HEK293 (cell line): ENCODE measurements around the gene FOXM1.

Experiments used
- CTCF ChIA-PET: fragments of 350-600 bp; formaldehyde crosslinking; extraction: SDS; loops from one replicate; lab custom pipeline; 2021; ENCODE audit warnings: antibody characterized with exemption; lab: Yijun Ruan, JAX
- POLR2A ChIA-PET: fragments of 300-600 bp; formaldehyde crosslinking; extraction: SDS; loops from one replicate; lab custom pipeline; 2020; ENCODE audit warnings: antibody characterized with exemption, inconsistent platforms; lab: Yijun Ruan, JAX
- H3K27ac ChIP-seq: fragments of 200-500 bp; sonication (Bioruptor generic); 2 replicates; pipeline ENCODE4 v1.5.1; 2014; ENCODE audit warnings: low read depth, low read length, control low read depth, inconsistent platforms; ENCODE audit errors: extremely low read depth
- H3K36me3 ChIP-seq, 2 experiments: fragments of 200-500 bp in 1 of 2; sonication (Bioruptor generic) in 1 of 2; 1 replicate in 1 of 2; 2 replicates in 1 of 2; pipeline ENCODE4 v1.5.1; 2014 to 2017; ENCODE audit warnings: inconsistent platforms in 2 of 2, low read length in 2 of 2; ENCODE audit not compliant: control insufficient read depth in 2 of 2, insufficient read depth in 1 of 2
- H3K4me1 ChIP-seq: fragments of 200-500 bp; sonication (Bioruptor generic); 2 replicates; pipeline ENCODE4 v1.5.1; 2014; ENCODE audit warnings: mild to moderate bottlenecking, low read length, inconsistent platforms; ENCODE audit not compliant: control insufficient read depth, insufficient read depth
- H3K4me3 ChIP-seq: 2 replicates; pipeline ENCODE4 v1.5.1; 2011; ENCODE audit warnings: low read depth, mild to moderate bottlenecking, control low read depth, low read length, moderate library complexity
- H3K9me3 ChIP-seq: fragments of 200-500 bp; sonication (Bioruptor generic); 2 replicates; pipeline ENCODE4 v1.5.1; 2014; ENCODE audit warnings: low read depth, low read length, inconsistent platforms; ENCODE audit not compliant: control insufficient read depth, insufficient read depth
- TRIM28 ChIP-seq: IDR thresholded peaks from 2 replicates; pipeline ENCODE4 v1.6.1; 2011; ENCODE audit warnings: low read length, control low read depth, borderline replicate concordance
- ZBTB1 ChIP-seq: fragments of 450-650 bp; formaldehyde crosslinking; IDR thresholded peaks from 2 replicates; pipeline ENCODE4 v1.5.1; 2016; ENCODE audit warnings: missing biosample characterization, missing genetic modification characterization
- ZNF2 ChIP-seq: fragments of 450-650 bp; formaldehyde crosslinking; IDR thresholded peaks from 2 replicates; pipeline ENCODE4 v1.5.1; 2016; ENCODE audit warnings: missing biosample characterization, missing genetic modification characterization
- ZNF362 ChIP-seq: fragments of 450-650 bp; formaldehyde crosslinking; IDR thresholded peaks from 2 replicates; pipeline ENCODE4 v1.5.1; 2016; ENCODE audit warnings: missing biosample characterization, missing genetic modification characterization
- ZNF645 ChIP-seq: fragments of 450-650 bp; formaldehyde crosslinking; IDR thresholded peaks from 2 replicates; pipeline ENCODE4; 2016; ENCODE audit warnings: missing biosample characterization, missing genetic modification characterization

Gene FOXM1

GRCh38 chr12:2812290-2813213 lies 64.4 kb downstream of the FOXM1 start, which contains the start of gene ITFG2 (continued):
- TF ChIP-seq ZNF645 (tag by site-specific recombination) (peak; percentile 70; the same call in 1 of the 2 replicates), ZBTB1 (no peak), ZNF2 (tag by site-specific recombination) (peak; percentile 99)

GRCh38 chr12:2811801-2812200 lies 65.2 kb downstream of the FOXM1 start:
- CTCF ChIA-PET, result interaction anchor here (0.5 to 1.4 kb wide), 4 partner anchors 16 to 154 kb away, joined by 4 to 7 read pairs (median 6); no protein-coding TSS in a partner anchor
- Histone ChIP-seq H3K9me3 (no peaks in the 10 kb centered on the region), H3K4me1 (peaks cover 5% of the 10 kb centered on the region; the same call in 1 of the 2 replicates), H3K27ac (no peak overlapping the region), H3K4me3 (peak overlapping the region; percentile 42)
- TF ChIP-seq ZNF362 (tag by site-specific recombination), result peak; percentile 41; the same call in 1 of the 2 replicates
- TF ChIP-seq TRIM28, result no peak
- TF ChIP-seq, all 188 proteins: peak for 1
- POLR2A ChIA-PET, result no interaction called here
- peaks cover 10 to 20% of the 10 kb centered on the region in 2 experiments; a peak in 2 of 3 replicates for H3K36me3 ChIP-seq
